ENCODE measurements around the gene HECTD4. TPM values are rescaled to one million over a fixed set of nuclear protein-coding genes. Genes with fewer than 3 reads are reported as not detected.
A peak's percentile ranks its signal among the peaks of the same experiment; 100 is the strongest.

Gene HECTD4
- total and polyA plus RNA-seq, 2 experiments from 2014 or later: 29.4 to 33.7 TPM

DNA sequence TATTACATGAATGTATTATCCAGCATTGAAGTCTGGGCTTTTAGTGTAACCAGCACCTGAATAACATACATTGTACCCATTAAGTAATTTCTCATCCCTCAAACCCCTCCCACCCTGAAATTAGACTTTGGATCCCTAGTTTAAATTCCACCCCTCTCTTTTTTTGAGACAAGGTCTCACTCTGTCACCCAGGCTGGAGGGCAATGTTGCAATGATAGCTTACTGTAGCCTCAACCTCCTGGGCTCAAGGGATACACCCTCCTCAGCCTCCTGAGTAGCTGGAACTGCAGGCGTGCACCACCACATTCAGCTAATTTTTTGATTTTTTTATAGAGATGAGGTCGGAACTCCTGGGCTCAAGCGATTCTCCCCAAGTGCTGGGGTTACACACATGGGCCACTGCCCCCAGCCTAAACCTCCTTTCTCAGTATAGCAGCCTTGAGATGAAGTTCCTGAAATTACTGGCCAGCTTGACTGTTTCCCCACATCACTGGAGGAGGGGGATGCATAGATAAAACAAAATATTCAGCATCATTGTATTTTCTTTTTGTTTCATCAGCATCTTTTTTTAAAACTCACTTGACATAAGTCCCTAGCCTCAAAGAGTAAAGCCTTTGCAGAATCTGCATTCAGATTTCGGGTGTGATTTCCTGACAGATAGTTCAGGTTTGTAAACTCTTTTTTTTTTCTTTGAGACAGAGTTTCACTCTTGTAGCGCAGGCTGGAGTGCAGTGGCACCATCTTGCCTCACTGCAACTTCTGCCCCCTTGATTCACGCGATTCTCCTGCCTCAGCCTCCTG, 43.6 kb upstream of the HECTD4 start:
- H3K27ac ChIP-seq: no peak overlapping the region

DNA sequence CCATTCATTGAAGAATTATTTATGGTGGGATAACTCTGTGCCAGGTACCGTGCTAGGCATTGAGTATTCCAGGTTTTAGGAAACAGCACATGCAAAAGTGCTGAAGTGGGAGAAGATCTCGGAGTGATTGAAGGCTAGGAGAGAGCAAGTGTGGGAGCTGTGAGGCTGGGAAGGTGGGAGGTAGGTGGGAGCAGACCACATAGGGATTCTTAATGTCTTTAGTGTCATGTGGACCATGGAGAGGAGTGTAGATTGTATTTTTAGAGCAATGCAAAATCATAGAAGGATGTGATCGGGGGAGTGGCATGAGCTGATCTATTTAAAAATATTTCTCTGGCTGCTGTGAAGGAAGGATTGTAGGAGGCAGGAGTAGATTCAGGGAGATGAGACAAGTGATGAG, 41.9 kb upstream of the HECTD4 start:
- Histone ChIP-seq H3K4me1 (ENCODE audit: low read depth) (no peaks in the 10 kb centered on the region), H3K36me3 (no peaks in the 10 kb centered on the region), H3K4me3 (no peak overlapping the region), H3K27me3 (no peaks in the 10 kb centered on the region), H3K9me3 (ENCODE audit: low read depth) (no peaks in the 10 kb centered on the region), H3K27ac (peak overlapping the region; percentile 58)
- no peak for DNase-seq (ENCODE audit: low read depth in 1 of 2, low spot score in 1 of 2)
- TF ChIP-seq, protein P1, sequence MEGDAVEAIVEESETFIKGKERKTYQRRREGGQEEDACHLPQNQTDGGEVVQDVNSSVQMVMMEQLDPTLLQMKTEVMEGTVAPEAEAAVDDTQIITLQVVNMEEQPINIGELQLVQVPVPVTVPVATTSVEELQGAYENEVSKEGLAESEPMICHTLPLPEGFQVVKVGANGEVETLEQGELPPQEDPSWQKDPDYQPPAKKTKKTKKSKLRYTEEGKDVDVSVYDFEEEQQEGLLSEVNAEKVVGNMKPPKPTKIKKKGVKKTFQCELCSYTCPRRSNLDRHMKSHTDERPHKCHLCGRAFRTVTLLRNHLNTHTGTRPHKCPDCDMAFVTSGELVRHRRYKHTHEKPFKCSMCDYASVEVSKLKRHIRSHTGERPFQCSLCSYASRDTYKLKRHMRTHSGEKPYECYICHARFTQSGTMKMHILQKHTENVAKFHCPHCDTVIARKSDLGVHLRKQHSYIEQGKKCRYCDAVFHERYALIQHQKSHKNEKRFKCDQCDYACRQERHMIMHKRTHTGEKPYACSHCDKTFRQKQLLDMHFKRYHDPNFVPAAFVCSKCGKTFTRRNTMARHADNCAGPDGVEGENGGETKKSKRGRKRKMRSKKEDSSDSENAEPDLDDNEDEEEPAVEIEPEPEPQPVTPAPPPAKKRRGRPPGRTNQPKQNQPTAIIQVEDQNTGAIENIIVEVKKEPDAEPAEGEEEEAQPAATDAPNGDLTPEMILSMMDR (IDR thresholded peaks at IDR 0.05; ENCODE audit: low read depth, low read length): no peak

More for the DNA sequence above, 43.6 kb upstream of the HECTD4 start:
- H3K36me3 ChIP-seq: no peaks in the 10 kb centered on the region
- no peak overlapping the region for H3K4me3 ChIP-seq
- H3K27me3 ChIP-seq: no peaks in the 10 kb centered on the region
- no peak for DNase-seq (ENCODE audit: low read depth in 1 of 2, low spot score in 1 of 2)
- H3K9me3 ChIP-seq (ENCODE audit: low read depth): no peaks in the 10 kb centered on the region
- TF ChIP-seq, protein P1 (IDR thresholded peaks at IDR 0.05; ENCODE audit: low read depth, low read length): no peak
- no peaks in the 10 kb centered on the region for H3K4me1 ChIP-seq (ENCODE audit: low read depth)

DNA sequence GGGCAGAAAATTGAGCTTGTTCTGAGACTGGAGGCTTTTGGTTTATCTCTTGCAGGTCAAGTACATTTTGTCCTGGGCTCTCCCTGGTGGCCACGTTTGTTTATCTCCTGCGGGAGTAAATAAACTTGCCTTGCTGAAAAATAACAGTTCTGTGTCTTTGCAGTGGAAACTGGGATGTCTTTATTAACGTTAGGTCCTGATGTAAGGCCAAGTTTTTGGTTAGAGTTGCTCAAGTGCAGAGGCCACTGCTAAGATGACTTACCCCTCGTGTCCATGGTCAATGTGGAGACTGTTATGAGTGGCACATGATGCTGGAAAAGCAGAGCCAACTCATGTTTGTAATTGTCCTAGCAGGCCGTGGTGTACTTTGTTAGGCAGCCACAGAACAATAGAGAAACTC, 40.3 kb upstream of the HECTD4 start:
- Histone ChIP-seq H3K4me3 (no peak overlapping the region), H3K9me3 (ENCODE audit: low read depth) (no peaks in the 10 kb centered on the region), H3K27me3 (no peaks in the 10 kb centered on the region), H3K27ac (no peak overlapping the region), H3K4me1 (ENCODE audit: low read depth) (no peaks in the 10 kb centered on the region), H3K36me3 (no peaks in the 10 kb centered on the region)
- DNase-seq (ENCODE audit: low read depth in 1 of 2, low spot score in 1 of 2): peak in 1 of 2 donors; percentile 38
- TF ChIP-seq, protein P1 (IDR thresholded peaks at IDR 0.05; ENCODE audit: low read depth, low read length): no peak

DNA sequence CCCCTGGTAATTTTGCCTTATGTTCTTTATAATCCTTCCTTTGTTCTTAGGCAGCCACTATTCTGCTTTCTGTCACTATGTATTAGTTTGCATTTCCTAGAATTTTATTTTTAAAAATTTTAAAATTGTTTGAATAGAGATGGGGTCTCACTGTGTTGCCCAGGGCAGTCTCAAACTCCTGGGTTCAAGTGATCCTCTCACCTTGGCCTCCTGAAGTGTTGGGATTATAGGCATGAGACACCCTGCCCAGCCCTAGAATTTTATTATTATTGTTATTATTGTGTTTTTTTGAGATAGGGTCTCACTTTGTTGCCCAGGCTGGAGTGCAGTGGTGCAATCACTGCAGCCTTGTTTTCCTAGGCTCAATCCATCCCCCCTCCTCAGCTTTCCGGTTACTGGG, 39.1 kb upstream of the HECTD4 start:
- no peak for DNase-seq (ENCODE audit: low read depth in 1 of 2, low spot score in 1 of 2)
- TF ChIP-seq, protein P1 (IDR thresholded peaks at IDR 0.05; ENCODE audit: low read depth, low read length): no peak
- Histone ChIP-seq H3K9me3 (ENCODE audit: low read depth) (no peaks in the 10 kb centered on the region), H3K4me3 (no peak overlapping the region), H3K27ac (no peak overlapping the region), H3K4me1 (ENCODE audit: low read depth) (no peaks in the 10 kb centered on the region), H3K27me3 (no peaks in the 10 kb centered on the region), H3K36me3 (no peaks in the 10 kb centered on the region)

DNA sequence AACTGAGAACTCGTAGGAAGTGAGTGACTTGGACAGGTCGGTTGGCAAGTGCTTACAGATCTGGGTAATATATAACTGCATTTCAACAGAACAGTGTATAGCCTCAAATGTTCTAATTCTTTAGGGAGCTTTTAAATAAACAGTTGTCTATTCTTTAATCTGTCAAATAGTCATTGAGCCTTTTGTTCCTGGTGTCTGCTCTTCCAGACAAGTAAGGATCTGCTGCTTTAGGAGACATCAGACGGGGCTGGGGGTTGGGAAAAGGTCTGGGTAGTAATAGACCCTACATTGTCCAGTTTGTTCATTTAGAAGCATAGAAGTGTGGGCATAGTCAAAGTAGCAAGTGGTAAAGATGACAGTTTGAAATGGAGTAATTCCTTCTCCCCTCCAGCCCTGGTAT, 38.5 kb upstream of the HECTD4 start:
- no peak overlapping the region for H3K27ac ChIP-seq
- H3K4me3 ChIP-seq: no peak overlapping the region
- DNase-seq (ENCODE audit: low read depth in 1 of 2, low spot score in 1 of 2): no peak
- H3K4me1 ChIP-seq (ENCODE audit: low read depth): no peaks in the 10 kb centered on the region
- H3K9me3 ChIP-seq (ENCODE audit: low read depth): no peaks in the 10 kb centered on the region
- H3K36me3 ChIP-seq: no peaks in the 10 kb centered on the region
- no peaks in the 10 kb centered on the region for H3K27me3 ChIP-seq
- TF ChIP-seq, protein P1 (IDR thresholded peaks at IDR 0.05; ENCODE audit: low read depth, low read length): no peak
